GM19452 (cell line): ENCODE data around the gene GLP1R.

Experiments used
- ATAC-seq: cut with Tn5 transposase; IDR thresholded peaks from one replicate; pipeline ENCODE4 v1.9.1; 2021; ENCODE audit not compliant: unreplicated experiment

Gene GLP1R

DNA sequence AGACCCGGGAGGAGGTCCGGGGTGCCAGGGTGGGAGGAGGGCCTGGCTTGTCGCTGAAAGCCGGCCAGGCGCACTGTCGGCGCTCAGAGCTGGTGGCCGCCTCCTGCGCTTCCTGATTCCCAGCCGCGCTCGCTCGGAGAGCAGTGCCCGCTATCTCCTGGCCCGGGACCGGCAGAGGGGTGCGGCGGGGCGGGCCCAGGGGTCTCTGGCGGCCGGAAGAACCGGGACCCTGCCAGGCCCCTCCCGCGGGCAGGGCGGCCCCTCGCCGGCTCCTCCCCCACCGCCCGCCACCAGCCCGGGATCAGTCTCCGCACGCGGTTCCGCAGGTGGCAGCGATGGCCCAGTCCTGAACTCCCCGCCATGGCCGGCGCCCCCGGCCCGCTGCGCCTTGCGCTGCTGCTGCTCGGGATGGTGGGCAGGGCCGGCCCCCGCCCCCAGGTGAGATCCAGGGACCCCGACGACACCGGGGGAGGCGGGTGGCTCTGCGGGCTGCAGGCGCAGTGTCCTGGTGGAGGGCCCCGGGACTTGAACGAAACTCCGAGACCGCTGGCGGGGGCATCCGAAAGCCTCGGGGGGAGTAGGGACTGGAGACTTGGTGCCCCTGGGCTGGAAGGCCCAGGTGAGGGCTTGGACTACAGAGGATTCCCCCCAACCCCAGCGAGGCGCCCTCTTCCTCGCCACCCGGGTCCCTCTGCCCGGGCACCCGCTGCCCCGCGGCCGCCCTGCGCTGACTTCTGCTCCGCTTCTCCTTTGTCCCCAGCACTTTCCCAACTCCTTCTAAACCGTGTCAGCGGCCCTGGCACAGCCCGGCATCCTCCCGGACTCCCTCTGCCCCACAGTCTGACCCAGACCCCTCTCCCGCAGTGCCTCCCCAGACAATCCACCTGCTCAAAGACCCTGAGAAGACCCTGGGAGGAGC is at the start of gene GLP1R:
Gene GLP1R, plus strand, starts transcription at position 301 of the 919 bp plus-strand sequence. Its CDS starts 60 bp downstream, at position 361.
- ATAC-seq, result no peak

DNA sequence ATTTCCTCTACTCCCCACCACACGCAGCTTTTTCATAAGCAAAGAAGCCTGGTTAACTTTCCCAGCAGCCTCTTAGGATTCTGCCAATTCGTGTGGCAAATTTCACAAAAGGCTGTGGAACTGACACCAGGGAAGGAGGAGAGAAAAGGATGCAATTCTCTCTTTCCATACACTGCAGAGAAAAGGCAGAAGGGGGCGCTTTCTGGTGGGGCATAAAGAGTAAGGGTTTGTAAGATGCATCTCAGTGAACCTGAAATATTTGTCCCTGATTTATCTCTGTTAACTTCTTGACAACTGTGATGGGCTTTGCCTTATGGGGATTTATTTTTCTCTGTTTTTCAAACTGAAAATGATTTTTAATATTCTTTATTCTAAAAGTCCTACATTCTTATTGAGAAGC is 45.5 kb upstream of the GLP1R start:
- ATAC-seq, result no peak

DNA sequence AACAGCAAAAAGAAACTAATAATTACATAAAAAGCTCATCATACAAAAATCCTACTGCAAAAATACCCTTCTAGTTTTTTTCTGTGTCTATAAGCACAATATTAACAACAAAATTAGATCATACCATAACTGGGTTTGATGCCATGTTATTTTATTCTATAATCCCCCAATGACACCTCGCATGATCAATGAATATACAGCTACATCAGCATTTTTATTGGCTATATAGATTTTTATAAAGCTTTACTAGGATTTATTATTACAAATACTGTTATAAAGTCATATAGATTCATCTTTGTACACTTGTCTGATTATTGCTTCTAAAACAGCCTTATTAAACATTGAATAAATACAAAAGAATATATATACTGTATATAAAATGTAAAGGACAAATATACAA is 45.1 kb upstream of the GLP1R start:
- ATAC-seq, result no peak

DNA sequence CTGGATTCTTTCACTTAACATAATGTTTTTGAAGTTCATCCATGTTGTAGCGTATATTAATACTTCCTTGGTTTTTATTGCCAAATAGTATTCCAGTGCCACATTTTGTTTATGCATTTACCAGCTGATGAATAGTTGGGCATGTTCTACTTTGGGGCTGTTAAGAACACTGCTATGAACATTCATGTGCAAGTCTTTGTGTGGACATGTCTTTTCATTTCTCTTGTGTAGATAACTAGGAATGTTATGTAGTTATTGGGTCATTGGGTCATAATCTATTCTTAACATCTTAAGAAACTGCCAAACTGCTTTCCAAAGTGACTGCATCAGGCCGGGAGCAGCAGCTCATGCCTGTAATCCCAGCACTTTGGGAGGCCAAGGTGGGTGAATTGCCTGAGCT is 43.8 kb upstream of the GLP1R start:
- no peak for ATAC-seq

DNA sequence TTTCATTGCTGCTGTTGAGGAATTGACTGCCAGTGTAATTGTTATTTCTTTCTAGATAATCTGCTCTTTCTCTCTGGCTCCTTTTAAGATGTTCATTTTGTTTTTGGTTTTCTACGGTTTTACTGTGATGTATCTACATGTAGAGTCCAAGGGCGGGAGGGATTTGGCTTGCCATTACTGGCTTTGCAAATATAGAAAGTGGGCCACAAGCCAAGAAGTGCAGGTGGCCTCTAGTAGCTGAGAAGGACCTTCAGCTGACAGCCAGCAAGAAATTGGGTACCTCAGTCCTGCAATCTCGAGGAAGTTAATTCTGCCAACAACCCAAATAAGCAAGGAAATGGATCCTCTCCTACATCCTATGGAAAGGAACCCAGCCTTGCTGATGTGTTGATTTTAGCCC is 42.8 kb upstream of the GLP1R start:
- no peak for ATAC-seq

DNA sequence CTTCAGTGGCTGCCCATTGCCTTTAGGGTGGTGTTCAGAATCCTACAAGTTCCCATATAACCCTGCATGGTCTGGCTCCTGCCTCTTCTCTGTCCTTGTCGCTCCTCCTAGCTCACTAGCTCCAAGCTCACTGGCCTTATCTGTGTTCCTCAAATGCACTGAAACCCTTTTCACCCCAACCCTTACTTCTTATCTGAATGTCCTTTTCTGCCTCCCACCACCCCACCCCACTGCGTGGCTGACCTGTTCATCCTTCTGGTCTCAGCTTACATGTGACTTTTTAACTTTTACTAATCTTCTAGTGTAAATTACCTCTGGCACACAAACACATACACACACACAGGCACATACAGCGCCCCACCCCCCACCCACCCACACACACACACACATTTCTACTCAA is 41.0 kb upstream of the GLP1R start:
- ATAC-seq, result no peak

DNA sequence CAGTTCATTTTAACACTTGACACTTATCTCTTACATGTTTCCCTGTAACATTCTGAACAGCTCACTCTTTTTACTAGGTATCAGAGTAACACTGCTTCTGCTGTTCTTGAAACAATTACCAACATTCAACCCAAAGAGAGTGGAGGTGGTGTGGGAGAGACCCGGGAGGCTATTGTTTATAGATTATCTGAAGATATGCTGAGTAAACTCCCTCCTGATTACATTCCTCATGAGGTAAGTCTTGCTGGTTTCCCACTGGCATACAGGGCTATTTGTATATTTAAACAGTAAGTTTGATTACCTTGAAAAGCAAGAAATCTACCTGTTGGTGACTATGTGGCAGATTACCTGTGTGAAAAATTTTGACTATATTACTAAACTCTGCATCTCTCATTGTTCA is 39.8 kb upstream of the GLP1R start:
- no peak for ATAC-seq

DNA sequence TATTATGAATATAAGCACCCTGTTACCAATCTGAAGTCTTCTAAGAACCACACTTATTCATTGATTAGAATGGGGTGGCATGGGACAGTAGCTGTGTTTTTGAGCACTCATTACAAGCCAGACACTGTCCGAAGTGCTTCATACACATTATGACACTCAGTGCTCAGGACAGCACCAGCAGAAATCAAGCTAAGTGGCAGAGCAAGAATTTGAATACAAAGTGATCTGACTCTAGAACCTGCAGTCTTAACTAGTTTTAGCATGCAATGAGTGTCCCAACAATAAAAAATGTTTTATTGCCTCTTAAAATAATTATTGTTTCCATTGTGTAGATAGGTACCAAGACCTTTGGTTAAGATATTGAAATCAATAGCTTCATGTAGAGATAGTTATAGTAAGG is 39.1 kb upstream of the GLP1R start:
- ATAC-seq, result no peak

DNA sequence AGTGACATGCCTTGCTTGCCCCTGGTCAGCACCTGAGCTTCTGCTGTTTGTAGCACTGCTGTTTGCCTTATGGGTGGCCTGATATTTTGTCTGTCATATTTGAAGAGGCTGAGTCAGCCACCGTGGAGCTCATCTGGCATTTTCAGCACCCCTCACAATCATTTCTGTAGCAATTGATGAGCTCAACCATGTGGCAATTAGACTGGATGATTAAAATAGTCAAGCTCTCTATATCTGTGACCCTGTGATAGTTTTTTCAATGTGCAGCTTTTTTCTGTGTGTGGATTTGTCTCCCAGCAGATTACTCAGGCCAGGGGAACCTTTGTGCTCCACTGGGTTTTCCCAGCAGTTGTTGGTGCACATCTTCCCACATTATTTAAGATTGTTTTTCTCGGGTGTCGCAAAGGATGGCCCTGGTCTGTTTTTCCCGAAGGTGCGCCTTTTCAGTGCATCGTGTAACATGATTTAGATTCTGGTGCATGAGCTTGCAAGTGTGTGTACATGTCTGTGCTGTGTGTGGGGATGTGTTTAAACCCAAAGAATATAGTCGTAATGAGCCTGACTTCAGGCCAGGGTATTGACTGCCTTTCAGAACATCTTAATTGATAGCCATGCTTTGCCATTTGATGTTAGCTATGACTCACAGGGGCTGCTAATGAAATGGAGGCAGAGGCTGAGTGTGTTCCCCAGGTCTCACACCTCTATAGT is 31.6 kb upstream of the GLP1R start:
- no peak for ATAC-seq

DNA sequence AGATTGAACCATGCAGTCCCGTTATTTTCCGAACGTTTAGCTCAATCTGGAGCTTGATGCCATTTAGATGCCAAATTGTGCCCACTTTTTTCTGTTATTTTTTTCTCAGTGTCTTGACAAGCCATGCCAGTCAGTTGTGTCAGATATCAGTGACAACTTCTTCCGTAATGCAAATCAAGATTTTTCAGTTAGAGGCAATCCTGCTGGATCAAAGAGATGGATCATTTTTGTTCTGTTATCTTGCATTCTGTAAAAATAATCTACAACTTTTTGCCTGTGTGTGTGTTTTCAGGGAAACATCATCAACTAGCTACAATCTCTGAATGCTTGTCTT is 31.1 kb upstream of the GLP1R start:
- ATAC-seq, result no peak

DNA sequence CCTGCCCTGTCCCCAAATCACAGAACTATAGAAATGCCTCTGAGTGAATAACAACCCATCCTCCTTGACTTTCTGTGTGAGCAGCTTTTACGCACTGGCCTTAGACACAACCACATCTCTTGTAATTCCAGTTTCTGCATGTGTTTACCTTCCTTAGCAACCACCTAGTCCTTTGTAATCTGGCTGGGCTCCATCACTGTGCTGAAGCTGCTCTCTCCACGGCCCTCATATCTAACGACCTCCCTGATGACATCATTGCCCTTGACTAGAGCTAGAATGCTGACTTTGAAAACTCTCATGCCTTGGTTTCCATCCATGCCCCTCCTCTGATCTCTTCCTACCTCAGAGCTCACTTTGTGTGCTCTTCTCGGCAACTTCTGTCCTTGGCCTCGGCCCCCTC is 30.5 kb upstream of the GLP1R start:
- no peak for ATAC-seq

DNA sequence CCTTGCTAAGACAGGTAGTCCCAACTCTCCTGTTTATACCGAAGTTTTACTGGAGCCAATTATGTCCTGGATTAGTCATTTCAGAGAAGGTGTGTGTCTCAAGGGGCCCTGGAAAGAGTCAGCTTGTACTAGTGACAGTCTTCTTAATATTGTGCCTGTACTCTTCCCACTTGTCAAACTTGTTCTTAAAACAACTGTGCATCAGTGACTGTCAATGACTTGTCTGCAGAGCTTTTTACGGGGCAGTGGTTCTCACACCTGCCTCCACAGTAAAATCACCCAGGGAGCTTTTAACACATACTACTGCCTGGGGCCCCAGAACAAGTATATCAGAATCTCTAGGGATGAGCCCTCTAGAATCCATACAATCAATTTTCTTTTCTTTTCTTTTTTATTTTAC is 28.4 kb upstream of the GLP1R start:
- no peak for ATAC-seq

DNA sequence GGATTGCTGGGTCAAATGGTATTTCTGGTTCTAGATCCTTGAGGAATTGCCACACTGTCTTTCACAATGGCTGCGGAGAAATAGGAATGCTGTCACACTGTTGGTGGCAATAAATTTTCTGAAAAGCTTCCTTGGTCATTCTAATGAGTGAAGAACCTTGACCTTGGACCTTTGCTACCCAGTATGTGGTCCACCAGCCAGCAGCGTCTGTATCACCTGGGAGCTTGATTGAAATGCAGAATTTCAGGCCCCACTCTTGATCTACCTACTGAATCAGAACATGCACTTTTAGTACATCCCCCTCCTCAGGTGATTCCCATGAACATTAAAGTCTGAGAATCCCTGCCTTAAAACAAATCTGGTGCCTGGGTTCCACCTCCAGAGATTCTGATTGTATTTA is 27.5 kb upstream of the GLP1R start:
- ATAC-seq, result no peak

DNA sequence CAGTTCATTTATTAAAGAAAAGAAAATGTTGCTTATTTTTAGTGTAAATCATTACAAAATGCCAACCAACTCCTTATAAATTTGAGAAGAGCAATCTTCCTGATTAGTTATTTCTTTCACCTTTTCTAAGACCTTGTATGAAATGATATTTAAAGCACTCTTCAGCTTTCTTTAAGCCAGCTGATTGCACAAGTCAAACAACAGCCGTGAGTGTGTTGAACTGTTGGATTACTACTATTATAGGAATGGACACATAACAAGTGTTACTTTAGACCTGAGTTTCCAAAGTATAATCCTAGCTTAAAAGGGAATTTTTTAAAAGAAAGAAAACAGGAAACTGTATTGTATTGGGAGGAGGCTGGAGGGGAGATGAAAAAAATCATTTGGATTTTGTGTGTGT is 26.8 kb upstream of the GLP1R start:
- no peak for ATAC-seq

DNA sequence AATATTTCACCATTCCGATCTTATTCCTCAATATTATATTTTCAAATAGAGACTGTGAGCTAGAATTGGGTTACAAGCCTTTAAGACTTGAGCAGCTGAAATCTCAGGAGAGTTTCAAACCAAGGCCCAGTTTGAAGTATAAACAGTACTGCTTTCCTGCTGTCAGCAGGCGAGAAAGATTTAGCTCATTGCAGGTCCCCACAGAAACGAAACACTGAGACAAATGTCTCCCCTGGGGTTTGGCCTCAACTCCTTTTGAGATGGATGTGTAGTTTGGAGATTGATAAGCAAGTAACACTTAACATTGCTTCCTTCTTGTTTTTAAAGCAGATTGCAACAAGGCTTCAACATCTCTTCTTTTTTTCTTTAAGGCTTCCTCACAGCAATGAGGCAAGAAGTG is 22.4 kb upstream of the GLP1R start:
- no peak for ATAC-seq

DNA sequence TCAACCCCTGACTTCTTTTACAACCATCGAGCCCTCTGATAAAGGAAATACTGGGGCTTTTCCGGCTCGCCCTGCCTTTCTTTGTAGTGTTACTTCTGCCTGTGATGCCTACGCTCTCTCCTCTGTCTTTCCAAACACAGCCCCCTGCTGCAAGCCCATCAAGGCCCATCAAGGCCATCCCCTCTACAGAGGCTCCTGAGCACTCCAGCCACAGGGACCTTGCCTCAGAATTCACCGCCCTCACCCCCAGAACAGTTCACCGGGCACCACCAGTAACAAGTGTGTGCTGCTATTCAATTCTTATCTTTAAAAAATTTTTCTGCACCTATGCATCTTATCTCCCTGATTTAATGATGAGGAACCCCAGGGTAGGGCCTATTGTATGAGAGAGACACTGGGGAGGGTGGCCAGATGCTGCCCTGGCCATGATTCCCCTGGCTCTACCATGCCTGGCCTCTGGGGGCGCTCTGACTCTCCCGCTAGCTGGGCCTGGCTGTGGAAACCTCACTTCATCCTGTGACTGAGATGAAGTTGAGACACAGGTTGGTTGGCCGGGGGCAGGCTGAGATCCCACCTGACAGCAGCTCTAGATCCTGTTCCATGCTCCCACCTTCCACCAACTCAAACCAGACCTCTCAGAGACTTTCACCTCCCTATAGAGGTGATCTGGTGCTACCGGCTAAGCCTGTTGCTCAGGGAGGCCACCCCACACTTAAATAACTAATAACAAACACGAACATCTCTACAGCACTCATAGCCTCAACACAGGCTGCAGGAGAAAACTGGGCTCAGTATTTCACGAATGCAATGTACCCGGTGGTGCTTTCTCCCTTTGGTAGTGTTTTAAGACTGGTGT is 19.2 kb upstream of the GLP1R start:
- ATAC-seq, result no peak

DNA sequence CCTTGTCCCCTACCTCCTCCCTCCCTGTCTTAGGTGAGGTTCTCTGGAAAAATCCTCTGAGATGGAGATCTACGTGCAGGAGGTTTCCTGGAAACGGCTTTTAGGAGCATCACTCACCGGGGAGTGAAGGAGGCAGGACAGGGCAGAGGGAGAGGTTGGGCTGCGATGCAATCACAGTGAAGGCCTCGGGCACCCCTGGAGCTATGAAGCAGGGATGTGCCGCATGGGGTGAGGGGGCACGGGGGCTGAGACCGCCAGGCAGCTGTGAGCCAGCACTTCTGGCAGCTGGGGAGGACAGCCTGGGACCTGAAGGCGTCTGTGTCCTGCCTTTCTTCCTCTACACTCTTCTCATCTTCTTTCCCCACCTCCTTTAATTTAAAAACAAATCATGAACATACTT is 12.9 kb upstream of the GLP1R start:
- ATAC-seq, result no peak

DNA sequence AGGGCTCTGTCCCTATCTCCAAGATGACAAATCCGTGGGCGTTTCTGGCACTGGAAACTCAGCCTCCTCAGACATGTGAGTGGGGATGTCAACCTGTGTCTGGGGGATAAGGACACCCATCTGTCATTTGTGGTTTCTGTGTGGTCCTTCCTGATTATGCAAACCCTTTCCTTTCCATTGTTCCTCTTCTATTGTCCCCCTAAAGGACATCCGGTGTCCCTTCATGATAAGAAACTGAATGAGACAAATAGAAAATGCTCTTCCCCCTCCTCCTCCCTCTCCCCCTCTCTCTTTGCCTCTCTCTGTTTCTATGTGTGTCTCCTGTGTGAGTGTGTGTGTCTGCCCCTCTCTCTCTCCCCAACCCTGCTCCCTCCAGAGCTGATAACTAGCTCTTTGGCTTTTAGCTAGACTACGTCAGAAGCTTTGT is 11.5 kb upstream of the GLP1R start:
- no peak for ATAC-seq

DNA sequence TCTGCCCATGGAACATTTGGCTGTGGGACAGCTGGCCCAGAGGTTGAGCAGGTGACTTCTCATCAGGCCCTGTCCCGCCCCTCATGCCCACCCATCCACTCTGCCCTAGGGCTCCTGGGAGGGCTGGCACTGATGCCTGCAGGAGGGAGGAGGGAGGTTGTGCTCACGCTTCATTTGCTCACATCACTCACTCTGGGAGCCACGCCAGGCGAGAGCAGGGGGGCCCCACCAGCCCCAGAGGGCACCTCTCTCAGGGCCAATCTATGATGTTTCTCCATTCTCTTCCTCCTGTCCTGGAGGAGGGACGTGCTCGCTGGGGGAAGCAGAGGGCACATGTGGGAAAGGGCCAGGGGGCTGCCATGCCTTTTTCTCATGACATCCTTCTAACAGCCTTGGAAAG is 10.9 kb upstream of the GLP1R start:
- ATAC-seq, result no peak

DNA sequence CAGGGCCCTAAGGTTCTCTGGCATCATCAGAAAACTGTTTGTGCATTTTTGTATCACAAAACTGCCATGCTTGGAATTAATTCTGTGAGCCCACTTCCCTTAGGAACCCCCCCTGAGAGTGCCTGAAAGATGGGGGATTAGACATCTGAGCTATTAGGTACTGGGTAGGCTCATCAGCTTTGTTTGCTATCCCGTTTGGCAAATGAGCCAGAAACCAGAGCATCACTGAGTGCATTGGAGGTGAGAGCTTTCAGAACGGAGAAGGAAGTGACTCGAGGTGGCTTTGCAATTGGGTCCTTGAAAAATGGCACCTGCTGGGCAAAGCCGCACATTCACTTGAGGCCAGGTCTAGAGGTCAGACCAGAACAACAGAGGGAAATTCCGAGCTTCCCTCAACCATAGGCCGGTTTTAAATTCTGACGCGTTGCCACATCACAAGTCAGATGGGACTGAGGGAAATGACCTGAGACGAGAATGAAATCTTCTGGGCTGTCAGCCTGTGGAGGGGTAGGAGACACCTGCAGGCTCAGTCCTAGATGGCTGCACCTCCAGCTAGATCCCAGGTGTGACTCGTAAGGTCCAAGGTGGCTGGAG is 8.4 kb upstream of the GLP1R start:
- ATAC-seq, result no peak

DNA sequence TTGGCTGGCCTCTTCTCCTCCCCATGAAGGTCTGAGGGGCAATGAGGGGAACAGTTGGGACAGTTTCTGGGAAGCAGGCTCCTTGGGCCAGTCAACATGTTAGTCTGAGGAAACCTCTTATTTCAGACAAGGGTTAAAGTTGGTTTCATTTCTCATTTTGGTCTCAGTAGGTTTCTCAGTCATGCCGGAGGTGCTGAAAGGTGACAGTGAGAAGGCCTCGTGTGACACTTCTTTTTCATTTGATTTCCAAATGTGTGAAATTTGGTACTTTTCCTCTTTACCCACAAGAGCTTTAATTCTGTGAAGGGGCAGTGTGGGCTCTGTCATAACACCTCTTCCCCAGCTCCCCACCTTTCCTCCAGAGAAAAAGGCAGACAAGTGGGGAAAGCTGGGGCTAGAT is 7.5 kb upstream of the GLP1R start:
- ATAC-seq, result no peak
